Activated CD4-positive, alpha-beta T cell treated with anti-CD3 and anti-CD28 coated beads for 36 hours (primary cell): ENCODE measurements around the gene DDX31. TPM values are rescaled to one million over a fixed set of nuclear protein-coding genes. Genes with fewer than 3 reads are reported as not detected.
A peak's percentile ranks its signal among the peaks of the same experiment; 100 is the strongest.

Experiments
- ATAC-seq: fragments of 200-7000 bp; cut with Tn5 transposase; one replicate; pipeline ENCODE4 v1.10.0; 2021; ENCODE audit warnings: mild to moderate bottlenecking, moderate library complexity
- CTCF ChIA-PET: fragments of 350-600 bp; sonication (Branson Sonifier 250); formaldehyde crosslinking; loops from one replicate; lab custom pipeline; 2021; ENCODE audit warnings: antibody characterized with exemption; lab: Charles Lee
- POLR2A ChIA-PET: fragments of 350-600 bp; sonication (Branson Sonifier 250); formaldehyde crosslinking; loops from one replicate; lab custom pipeline; 2021; ENCODE audit warnings: antibody characterized with exemption, inconsistent platforms; lab: Charles Lee
- DNase-seq: peaks from one replicate; pipeline ENCODE4 v3.0.0-alpha.2; 2020
- H3K27ac Mint-ChIP-seq: one replicate; pipeline ENCODE4 v1.8.0; 2021; ENCODE audit warnings: mixed read lengths
- H3K27me3 Mint-ChIP-seq: one replicate; pipeline ENCODE4 v1.8.0; 2021; ENCODE audit warnings: mixed read lengths
- H3K36me3 Mint-ChIP-seq: one replicate; pipeline ENCODE4 v1.8.0; 2021; ENCODE audit warnings: low read depth, mixed read lengths
- H3K4me1 Mint-ChIP-seq: one replicate; pipeline ENCODE4 v1.8.0; 2021; ENCODE audit warnings: mixed read lengths
- H3K4me3 Mint-ChIP-seq: one replicate; pipeline ENCODE4 v1.8.0; 2021; ENCODE audit warnings: mild to moderate bottlenecking, moderate library complexity, mixed read lengths
- H3K9me3 Mint-ChIP-seq: one replicate; pipeline ENCODE4 v1.8.0; 2021; ENCODE audit warnings: low read depth, mixed read lengths
- intact Hi-C, 2 experiments: fragments of 100-400 bp; cut with DNase I in 1 of 2; cut with micrococcal nuclease in 1 of 2; formaldehyde crosslinking; loops; one replicate each; pipeline versions ENCODE4 v1.14.2 to v1.15.1; 2022 to 2024; cut with DNase I, micrococcal nuclease
- total RNA-seq, 2 experiments: library from RNA; stranded (reverse); gene quantifications; one replicate each; pipeline ENCODE4 v1.2.3, GENCODE V29; 2021

The DDX31 gene
- total RNA-seq, 2 experiments from 2014 or later, result 20.9 to 21.0 TPM

DNA sequence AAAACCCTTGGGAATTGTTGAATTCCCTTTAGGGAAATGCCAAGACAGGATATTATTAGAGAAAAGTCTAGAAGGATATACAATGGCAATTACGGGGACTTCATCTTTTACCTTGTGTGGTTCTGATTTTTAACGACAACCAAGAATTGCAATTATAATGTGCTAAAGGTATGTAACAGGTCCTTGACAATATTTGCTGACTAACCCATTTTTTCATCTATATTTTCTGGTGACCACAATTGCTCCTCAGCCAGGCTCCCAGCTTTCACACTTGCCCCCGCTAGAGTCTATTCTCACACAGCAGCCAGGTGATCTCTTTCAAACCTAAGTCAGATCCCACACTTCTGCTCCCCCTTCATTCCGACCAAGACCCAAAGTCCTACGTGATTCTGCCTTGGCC is 53.1 kb downstream of the DDX31 start:
- no peaks in the 10 kb centered on the region for H3K4me1 Mint-ChIP-seq
- H3K4me3 Mint-ChIP-seq, result no peak overlapping the region
- ChIA-PET POLR2A (no interaction called here), CTCF (no interaction called here)
- H3K27ac Mint-ChIP-seq, result no peak overlapping the region
- ATAC-seq (no peak), DNase-seq (no peak)
- no peaks in the 10 kb centered on the region for H3K27me3 Mint-ChIP-seq
- peaks cover 58% of the 10 kb centered on the region for H3K36me3 Mint-ChIP-seq
- no peaks in the 10 kb centered on the region for H3K9me3 Mint-ChIP-seq
- intact Hi-C loops, result no loop called here

DNA sequence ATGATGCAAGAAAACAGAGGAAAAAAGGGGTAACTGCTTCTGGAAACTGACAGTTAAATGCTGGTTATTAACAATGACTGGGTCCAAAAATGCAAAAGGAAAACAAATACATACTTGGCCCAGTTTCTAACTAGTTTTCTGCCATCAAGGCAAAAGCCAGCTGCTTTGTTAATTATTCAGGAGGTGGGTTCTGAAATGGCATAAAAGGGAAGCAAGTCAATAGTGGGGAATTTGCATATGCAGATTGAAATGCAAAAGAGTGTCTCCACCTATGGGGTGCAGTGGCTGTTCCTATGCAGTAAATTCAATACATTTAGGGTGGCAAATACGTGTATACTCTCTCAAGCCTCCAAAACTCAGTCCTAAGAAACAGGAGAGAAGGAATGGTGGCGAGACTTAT is 54.0 kb downstream of the DDX31 start:
- no peak for DNase-seq
- Mint-ChIP-seq H3K4me1 (no peaks in the 10 kb centered on the region), H3K27me3 (no peaks in the 10 kb centered on the region), H3K4me3 (no peak overlapping the region), H3K27ac (no peak overlapping the region), H3K36me3 (peaks cover 59% of the 10 kb centered on the region), H3K9me3 (no peaks in the 10 kb centered on the region)
- intact Hi-C loops, result no loop called here
- POLR2A ChIA-PET, result no interaction called here
- no peak for ATAC-seq
- CTCF ChIA-PET, result interaction anchor here (0.5 to 1.0 kb wide), 4 partner anchors 9 to 572 kb away, joined by 3 to 8 read pairs (median 3); no protein-coding TSS in a partner anchor

DNA sequence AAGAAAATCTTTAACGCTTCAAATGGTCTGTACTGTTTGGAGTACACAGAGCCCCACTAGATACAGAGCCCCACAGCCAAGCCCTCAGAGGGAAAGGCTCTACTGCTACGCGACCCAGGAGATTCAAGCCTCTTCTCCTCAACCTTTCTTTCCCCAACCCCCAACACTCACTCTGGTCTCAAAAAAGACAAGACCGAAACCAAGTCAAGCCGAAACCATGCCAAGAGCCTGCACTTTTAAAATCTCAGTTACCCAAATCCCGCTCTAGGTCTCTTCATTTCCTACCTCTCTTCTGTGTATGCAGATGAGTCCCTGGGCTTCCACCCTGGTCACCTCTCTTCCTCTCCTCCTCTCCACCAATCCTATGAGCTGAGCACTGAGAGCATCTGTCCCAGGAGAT is 55.5 kb downstream of the DDX31 start:
- Mint-ChIP-seq H3K27me3 (no peaks in the 10 kb centered on the region), H3K36me3 (peaks cover 70% of the 10 kb centered on the region), H3K27ac (no peak overlapping the region), H3K4me1 (no peaks in the 10 kb centered on the region), H3K9me3 (no peaks in the 10 kb centered on the region), H3K4me3 (no peak overlapping the region)
- DNase-seq (no peak), ATAC-seq (no peak)
- ChIA-PET CTCF (interaction anchor here (0.7 kb wide), 1 partner anchor 107 kb away, joined by 3 read pairs; no protein-coding TSS in a partner anchor), POLR2A (no interaction called here)
- intact Hi-C loops, result no loop called here

GRCh38 chr9:132610661-132611060 is 59.1 kb downstream of the DDX31 start:
- H3K4me3 Mint-ChIP-seq, result no peak overlapping the region
- H3K36me3 Mint-ChIP-seq, result peaks cover 65% of the 10 kb centered on the region

GRCh38 chr9:132609829-132610228 is 60.0 kb downstream of the DDX31 start:
- no peak overlapping the region for H3K4me3 Mint-ChIP-seq
- no peak overlapping the region for H3K27ac Mint-ChIP-seq
- ChIA-PET CTCF (no interaction called here), POLR2A (no interaction called here)
- H3K27me3 Mint-ChIP-seq, result no peaks in the 10 kb centered on the region
- ATAC-seq (peak; percentile 33), DNase-seq (peak; percentile 19)
- no peaks in the 10 kb centered on the region for H3K9me3 Mint-ChIP-seq
- intact Hi-C loops, result no loop called here
- no peaks in the 10 kb centered on the region for H3K4me1 Mint-ChIP-seq
- peaks cover 66% of the 10 kb centered on the region for H3K36me3 Mint-ChIP-seq

More at GRCh38 chr9:132610661-132611060, 59.1 kb downstream of the DDX31 start:
- Mint-ChIP-seq H3K27me3 (no peaks in the 10 kb centered on the region), H3K27ac (no peak overlapping the region), H3K4me1 (no peaks in the 10 kb centered on the region), H3K9me3 (no peaks in the 10 kb centered on the region)
- ChIA-PET CTCF (no interaction called here), POLR2A (no interaction called here)
- ATAC-seq (no peak), DNase-seq (no peak)
- intact Hi-C loops, result no loop called here

DNA sequence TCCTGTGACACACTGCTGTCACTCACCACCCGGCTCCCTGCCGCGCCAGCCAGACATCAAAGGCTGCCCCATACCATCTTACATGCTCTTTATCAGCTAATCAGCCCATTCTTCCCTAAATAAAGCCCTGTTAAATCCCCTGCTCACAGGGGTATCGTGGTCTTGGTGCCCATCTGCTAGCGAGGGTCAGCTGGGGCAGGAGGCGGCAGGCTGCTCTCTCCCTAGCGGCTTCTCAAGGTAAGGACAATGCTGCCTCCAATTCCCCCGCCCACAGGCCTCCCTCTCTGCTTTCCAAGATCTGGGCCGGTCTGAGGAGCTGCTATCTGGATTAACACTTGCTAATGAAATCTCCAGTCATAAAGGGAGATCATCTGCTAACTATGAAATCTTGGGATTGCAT is 60.6 kb downstream of the DDX31 start:
- Mint-ChIP-seq H3K27me3 (no peaks in the 10 kb centered on the region), H3K4me3 (no peak overlapping the region), H3K9me3 (no peaks in the 10 kb centered on the region), H3K36me3 (peaks cover 65% of the 10 kb centered on the region), H3K27ac (no peak overlapping the region), H3K4me1 (no peaks in the 10 kb centered on the region)
- no peak for ATAC-seq
- CTCF ChIA-PET, result no interaction called here
- POLR2A ChIA-PET, result no interaction called here
- no peak for DNase-seq
- intact Hi-C loops, result no loop called here

GRCh38 chr9:132606066-132606465 is 63.7 kb downstream of the DDX31 start:
- CTCF ChIA-PET, result interaction anchor here (0.6 to 1.5 kb wide), 2 partner anchors 9 to 14 kb away, joined by 3 to 8 read pairs; no protein-coding TSS in a partner anchor
- ATAC-seq (no peak), DNase-seq (no peak)
- Mint-ChIP-seq H3K4me3 (no peak overlapping the region), H3K9me3 (no peaks in the 10 kb centered on the region), H3K36me3 (peaks cover 75% of the 10 kb centered on the region), H3K27me3 (no peaks in the 10 kb centered on the region), H3K4me1 (no peaks in the 10 kb centered on the region), H3K27ac (no peak overlapping the region)
- intact Hi-C loops, result no loop called here
- POLR2A ChIA-PET, result no interaction called here

GRCh38 chr9:132605387-132605786 is 64.4 kb downstream of the DDX31 start:
- Mint-ChIP-seq H3K27ac (no peak overlapping the region), H3K4me3 (no peak overlapping the region), H3K4me1 (no peaks in the 10 kb centered on the region), H3K36me3 (peaks cover 73% of the 10 kb centered on the region), H3K9me3 (no peaks in the 10 kb centered on the region), H3K27me3 (no peaks in the 10 kb centered on the region)
- ChIA-PET CTCF (no interaction called here), POLR2A (no interaction called here)
- ATAC-seq (no peak), DNase-seq (no peak)
- intact Hi-C loops, result no loop called here

GRCh38 chr9:132602207-132602606 is 67.6 kb downstream of the DDX31 start:
- ATAC-seq, result no peak
- ChIA-PET CTCF (no interaction called here), POLR2A (no interaction called here)
- Mint-ChIP-seq H3K36me3 (peaks cover 70% of the 10 kb centered on the region), H3K4me3 (no peak overlapping the region), H3K27ac (no peak overlapping the region), H3K9me3 (no peaks in the 10 kb centered on the region), H3K27me3 (no peaks in the 10 kb centered on the region), H3K4me1 (no peaks in the 10 kb centered on the region)
- no peak for DNase-seq
- intact Hi-C loops, result no loop called here

DNA sequence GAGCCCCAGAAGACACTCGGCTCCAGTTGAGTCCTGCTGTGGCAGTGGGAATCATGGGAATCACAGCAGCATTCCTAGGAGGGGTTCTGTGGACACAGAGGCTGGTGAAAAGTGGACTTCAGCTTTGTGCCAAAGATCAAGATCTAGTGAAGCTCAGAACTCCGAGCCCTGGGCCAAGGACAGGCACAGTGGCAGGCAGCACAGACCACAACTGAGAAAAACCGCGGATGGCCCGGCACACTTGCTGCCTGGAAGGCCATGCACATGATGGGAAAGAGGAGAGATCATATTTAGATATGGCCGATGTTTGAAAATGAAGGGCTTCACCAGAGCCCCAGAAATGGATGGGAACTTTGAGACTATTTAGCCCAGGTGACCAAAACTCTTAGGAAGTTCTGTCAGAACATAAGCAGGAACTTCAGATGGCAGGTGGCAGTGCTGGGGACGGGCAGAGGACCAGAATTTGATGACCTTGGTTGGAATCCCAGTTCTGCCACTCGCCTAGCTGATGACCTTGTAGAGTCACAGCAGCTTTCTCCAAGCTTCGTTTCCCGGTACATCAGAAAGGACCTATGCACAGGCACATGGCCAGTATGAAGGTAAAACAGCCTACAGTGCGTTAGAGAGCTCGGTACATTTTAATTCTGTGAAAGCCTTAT is 69.3 kb downstream of the DDX31 start:
- intact Hi-C loops, result no loop called here
- Mint-ChIP-seq H3K36me3 (peaks cover 71% of the 10 kb centered on the region), H3K9me3 (no peaks in the 10 kb centered on the region), H3K4me1 (no peaks in the 10 kb centered on the region), H3K27me3 (no peaks in the 10 kb centered on the region), H3K4me3 (no peak overlapping the region), H3K27ac (no peak overlapping the region)
- CTCF ChIA-PET, result no interaction called here
- POLR2A ChIA-PET, result no interaction called here
- no peak for ATAC-seq
- no peak for DNase-seq

DNA sequence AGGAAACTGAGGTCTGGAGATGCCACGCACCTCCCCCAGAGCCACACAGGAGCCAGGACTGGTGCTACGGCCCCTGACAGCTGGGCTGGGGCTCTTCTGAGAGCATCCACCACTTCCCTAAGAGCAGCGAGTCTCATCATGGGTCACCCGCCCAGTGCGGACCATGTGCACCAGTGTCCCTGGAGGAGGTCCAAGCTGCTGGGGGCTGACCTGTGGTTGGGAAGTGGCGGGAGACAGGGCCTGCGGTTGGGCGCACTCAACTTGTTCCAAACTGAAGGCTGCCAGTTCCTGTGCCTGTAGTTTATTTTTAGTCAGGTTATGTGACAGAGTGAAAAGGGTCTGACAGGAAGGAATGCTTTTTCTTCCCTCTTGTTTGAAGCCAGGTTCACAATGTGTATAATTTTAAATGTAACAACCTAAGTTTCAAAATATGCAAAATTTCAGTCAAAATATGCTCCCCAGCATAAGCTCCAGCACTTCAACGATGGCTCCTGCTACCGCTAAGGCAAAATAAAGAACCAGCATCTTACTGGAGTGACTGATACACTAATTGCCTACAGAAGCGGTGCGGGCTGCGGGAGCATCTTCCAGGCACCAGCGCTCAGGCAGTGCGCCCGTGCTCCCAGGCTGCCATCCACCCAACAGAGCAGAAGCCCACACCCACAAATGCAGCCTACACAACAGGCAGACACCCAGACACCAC is 72.6 kb downstream of the DDX31 start:
- POLR2A ChIA-PET, result no interaction called here
- H3K36me3 Mint-ChIP-seq, result peaks cover 63% of the 10 kb centered on the region
- H3K27ac Mint-ChIP-seq, result no peak overlapping the region
- H3K4me3 Mint-ChIP-seq, result no peak overlapping the region
- ATAC-seq (no peak), DNase-seq (no peak)
- no peaks in the 10 kb centered on the region for H3K9me3 Mint-ChIP-seq
- CTCF ChIA-PET, result no interaction called here
- H3K27me3 Mint-ChIP-seq, result peaks cover 6% of the 10 kb centered on the region
- intact Hi-C loops, result no loop called here
- H3K4me1 Mint-ChIP-seq, result no peaks in the 10 kb centered on the region

DNA sequence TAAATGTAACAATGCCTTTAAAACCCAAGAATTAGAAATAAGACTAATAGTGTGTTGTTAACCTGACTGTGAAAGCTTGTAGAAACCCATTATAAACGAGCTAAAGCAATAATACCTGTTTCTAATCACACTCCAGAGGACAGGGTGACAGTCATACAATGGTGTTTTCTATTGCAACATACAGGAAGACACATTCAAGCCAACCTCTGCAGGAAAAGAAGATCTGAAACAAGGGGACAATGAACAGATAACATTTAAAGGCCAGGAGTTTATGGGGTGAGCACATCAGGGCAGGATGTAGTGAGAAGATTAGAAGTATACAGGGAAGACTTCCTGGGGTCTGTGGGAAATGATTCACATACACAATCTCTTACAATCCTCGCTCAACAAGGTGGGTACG is 73.6 kb downstream of the DDX31 start:
- ChIA-PET POLR2A (no interaction called here), CTCF (no interaction called here)
- intact Hi-C loops, result no loop called here
- peaks cover 55% of the 10 kb centered on the region for H3K36me3 Mint-ChIP-seq
- H3K27ac Mint-ChIP-seq, result no peak overlapping the region
- H3K4me3 Mint-ChIP-seq, result no peak overlapping the region
- no peak for DNase-seq
- H3K4me1 Mint-ChIP-seq, result no peaks in the 10 kb centered on the region
- H3K9me3 Mint-ChIP-seq, result no peaks in the 10 kb centered on the region
- no peak for ATAC-seq
- H3K27me3 Mint-ChIP-seq, result peaks cover 12% of the 10 kb centered on the region
